A673 (cell line): ENCODE data around the gene ZNF580. TPM values are rescaled to one million over a fixed set of nuclear protein-coding genes. Genes with fewer than 3 reads are reported as not detected.

Experiments used
- BruUV-seq: library from RNA; stranded (reverse); fragments of 400-500 nt; replicated peaks from 2 replicates; lab custom pipeline; 2021; lab: Mats Ljungman, UMichigan
- CTCF ChIA-PET: fragments of 300-600 bp; sonication (Branson Sonifier 250); formaldehyde crosslinking; loops from one replicate; lab custom pipeline; 2022; ENCODE audit warnings: antibody characterized with exemption; lab: Charles Lee
- POLR2A ChIA-PET: fragments of 300-600 bp; sonication (Branson Sonifier 250); formaldehyde crosslinking; loops from one replicate; lab custom pipeline; 2022; ENCODE audit warnings: antibody characterized with exemption; ENCODE audit not compliant: low non-redundant PET; lab: Charles Lee
- DNase-seq: peaks from one replicate; pipeline ENCODE4 v3.0.0-alpha.2; 2015; ENCODE audit warnings: low spot score
- H3K27ac ChIP-seq: fragments of 200-600 bp; sonication (generic); 2 replicates; pipeline ENCODE4 v1.5.1; 2016; ENCODE audit warnings: mixed run types, low read depth, mild to moderate bottlenecking, mixed read lengths, antibody characterized with exemption, low read length; ENCODE audit not compliant: poor library complexity, severe bottlenecking
- H3K27me3 ChIP-seq: fragments of 200-600 bp; sonication (generic); replicated peaks from 2 replicates; pipeline ENCODE4 v1.6.1; 2017; ENCODE audit warnings: mixed run types, low read depth, mild to moderate bottlenecking, mixed read lengths, antibody characterized with exemption, low read length; ENCODE audit not compliant: insufficient read depth, poor library complexity
- H3K36me3 ChIP-seq: fragments of 200-600 bp; sonication (generic); 2 replicates; pipeline ENCODE4 v1.6.1; 2016; ENCODE audit warnings: mixed run types, mild to moderate bottlenecking, mixed read lengths, antibody characterized with exemption, low read length; ENCODE audit not compliant: insufficient read depth, poor library complexity, severe bottlenecking
- H3K4me1 ChIP-seq: fragments of 200-600 bp; sonication (generic); 2 replicates; pipeline ENCODE4 v1.6.1; 2017; ENCODE audit warnings: mixed run types, mild to moderate bottlenecking, mixed read lengths, antibody characterized with exemption, low read length; ENCODE audit not compliant: insufficient read depth, poor library complexity, severe bottlenecking
- H3K4me3 ChIP-seq: fragments of 200-600 bp; sonication (generic); 2 replicates; pipeline ENCODE4 v1.5.1; 2016; ENCODE audit warnings: low read depth, mixed run types, mild to moderate bottlenecking, mixed read lengths, low read length; ENCODE audit not compliant: poor library complexity, severe bottlenecking
- H3K9me3 ChIP-seq: fragments of 200-600 bp; sonication (generic); 2 replicates; pipeline ENCODE4 v1.6.1; 2016; ENCODE audit warnings: mixed run types, low read depth, mild to moderate bottlenecking, mixed read lengths, antibody characterized with exemption, low read length; ENCODE audit not compliant: poor library complexity, severe bottlenecking
- EZH2 ChIP-seq: fragments of 200-600 bp; sonication (generic); IDR thresholded peaks from 2 replicates; pipeline ENCODE4 v1.6.1; 2017; ENCODE audit warnings: borderline replicate concordance, low read depth, mild to moderate bottlenecking, mixed read lengths, antibody characterized with exemption, low read length; ENCODE audit not compliant: poor library complexity, severe bottlenecking
- intact Hi-C: fragments of 100-400 bp; cut with micrococcal nuclease; formaldehyde crosslinking; loops from one replicate; pipeline ENCODE4 v1.10.0; 2022; ENCODE audit not compliant: unreplicated experiment
- total RNA-seq: library from RNA; stranded (reverse); gene quantifications from 2 replicates; pipeline ENCODE4 v1.2.3, GENCODE V29; 2021
- TF ChIP-seq, protein P1 (sequence below): fragments of 300-800, 200-600 bp; sonication (generic); conservative IDR thresholded peaks from 2 replicates; pipeline ENCODE4 v1.5.1; 2017; ENCODE audit warnings: low read depth, mild to moderate bottlenecking, antibody characterized with exemption, low read length, moderate library complexity, mixed read lengths

The ZNF580 gene
- total RNA-seq, 1 experiment from 2014 or later, result 49.1 TPM

- no TSS peak for BruUV-seq
Measured at GRCh38 chr19:55615543-55616394, 25.0 kb upstream of the ZNF580 start.

GRCh38 chr19:55616395-55616875 lies 24.4 kb upstream of the ZNF580 start:
- H3K9me3 ChIP-seq, result no peaks in the 10 kb centered on the region
- TF ChIP-seq, protein P1, sequence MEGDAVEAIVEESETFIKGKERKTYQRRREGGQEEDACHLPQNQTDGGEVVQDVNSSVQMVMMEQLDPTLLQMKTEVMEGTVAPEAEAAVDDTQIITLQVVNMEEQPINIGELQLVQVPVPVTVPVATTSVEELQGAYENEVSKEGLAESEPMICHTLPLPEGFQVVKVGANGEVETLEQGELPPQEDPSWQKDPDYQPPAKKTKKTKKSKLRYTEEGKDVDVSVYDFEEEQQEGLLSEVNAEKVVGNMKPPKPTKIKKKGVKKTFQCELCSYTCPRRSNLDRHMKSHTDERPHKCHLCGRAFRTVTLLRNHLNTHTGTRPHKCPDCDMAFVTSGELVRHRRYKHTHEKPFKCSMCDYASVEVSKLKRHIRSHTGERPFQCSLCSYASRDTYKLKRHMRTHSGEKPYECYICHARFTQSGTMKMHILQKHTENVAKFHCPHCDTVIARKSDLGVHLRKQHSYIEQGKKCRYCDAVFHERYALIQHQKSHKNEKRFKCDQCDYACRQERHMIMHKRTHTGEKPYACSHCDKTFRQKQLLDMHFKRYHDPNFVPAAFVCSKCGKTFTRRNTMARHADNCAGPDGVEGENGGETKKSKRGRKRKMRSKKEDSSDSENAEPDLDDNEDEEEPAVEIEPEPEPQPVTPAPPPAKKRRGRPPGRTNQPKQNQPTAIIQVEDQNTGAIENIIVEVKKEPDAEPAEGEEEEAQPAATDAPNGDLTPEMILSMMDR, result no peak
- TF ChIP-seq EZH2, result no peak
- intact Hi-C loops, result no loop called here
- H3K4me1 ChIP-seq, result no peaks in the 10 kb centered on the region
- POLR2A ChIA-PET, result no interaction called here
- H3K27me3 ChIP-seq, result no peaks in the 10 kb centered on the region
- H3K27ac ChIP-seq, result no peak overlapping the region
- BruUV-seq, result no TSS peak
- no peak overlapping the region for H3K4me3 ChIP-seq
- no peak for DNase-seq
- CTCF ChIA-PET, result no interaction called here
- peaks cover 29% of the 10 kb centered on the region for H3K36me3 ChIP-seq

More at GRCh38 chr19:55615543-55616394, 25.0 kb upstream of the ZNF580 start:
- intact Hi-C loops, result no loop called here
- DNase-seq, result no peak
- POLR2A ChIA-PET, result no interaction called here
- H3K27ac ChIP-seq, result no peak overlapping the region
- no peaks in the 10 kb centered on the region for H3K4me1 ChIP-seq
- no peaks in the 10 kb centered on the region for H3K9me3 ChIP-seq
- peaks cover 28% of the 10 kb centered on the region for H3K36me3 ChIP-seq
- no peak overlapping the region for H3K4me3 ChIP-seq
- no peaks in the 10 kb centered on the region for H3K27me3 ChIP-seq
- CTCF ChIA-PET, result no interaction called here
- no peak for TF ChIP-seq EZH2

GRCh38 chr19:55617426-55617825 lies 23.4 kb upstream of the ZNF580 start:
- Histone ChIP-seq H3K4me3 (no peak overlapping the region), H3K9me3 (no peaks in the 10 kb centered on the region), H3K4me1 (no peaks in the 10 kb centered on the region), H3K27ac (no peak overlapping the region), H3K36me3 (peaks cover 29% of the 10 kb centered on the region), H3K27me3 (no peaks in the 10 kb centered on the region)
- no TSS peak for BruUV-seq
- CTCF ChIA-PET, result no interaction called here
- POLR2A ChIA-PET, result no interaction called here
- intact Hi-C loops, result no loop called here
- DNase-seq, result no peak
- no peak for TF ChIP-seq EZH2
- TF ChIP-seq, protein P1, result no peak
